OCI-LY3 (cell line): ENCODE results near the gene PRRC2C.
A peak's percentile ranks its signal among the peaks of the same experiment; 100 is the strongest.
"Not testable (repeated sequence)": the region's sequence is repeated elsewhere in the genome, so short reads cannot be mapped to it uniquely, and the experiment has no call there.

Experiments
- H2AFZ ChIP-seq: fragments of 200-600, 300-600 bp; shearing (Covaris generic); 2 replicates; pipeline ENCODE4 v1.6.0; 2014; ENCODE audit warnings: antibody characterized with exemption, low read depth, low read length
- H3K27ac ChIP-seq: fragments of 200-600, 300-600 bp; sonication (generic); 2 replicates; pipeline ENCODE4 v1.5.1; 2014; ENCODE audit warnings: mild to moderate bottlenecking, low read length, moderate library complexity, mixed read lengths
- H3K27me3 ChIP-seq: fragments of 200-600, 300-600 bp; sonication (generic); 2 replicates; pipeline ENCODE4 v1.6.1; 2014; ENCODE audit warnings: low read depth, low read length, mixed read lengths
- H3K36me3 ChIP-seq: fragments of 200-600, 300-600 bp; sonication (generic); replicated peaks from 2 replicates; pipeline ENCODE3; 2014; ENCODE audit warnings: low read depth, low read length, mixed read lengths
- H3K4me1 ChIP-seq: fragments of 300-600, 200-600 bp; sonication (generic); 2 replicates; pipeline ENCODE4 v1.6.1; 2014; ENCODE audit warnings: low read length, mixed read lengths
- H3K4me2 ChIP-seq: fragments of 200-600, 300-600 bp; sonication (generic); 2 replicates; pipeline ENCODE4 v1.6.1; 2014; ENCODE audit warnings: low read length, mixed read lengths
- H3K4me3 ChIP-seq: fragments of 300-600, 200-600 bp; sonication (generic); 2 replicates; pipeline ENCODE4 v1.5.1; 2014; ENCODE audit warnings: antibody characterized with exemption, mild to moderate bottlenecking, low read length, moderate library complexity
- H3K79me2 ChIP-seq: fragments of 300-600, 200-600 bp; shearing (Covaris generic); 2 replicates; pipeline ENCODE4 v1.6.1; 2014; ENCODE audit warnings: mild to moderate bottlenecking, low read length, mixed read lengths
- H3K9ac ChIP-seq: fragments of 300-600, 200-600 bp; shearing (Covaris generic); 2 replicates; pipeline ENCODE4 v1.6.0; 2014; ENCODE audit warnings: mild to moderate bottlenecking, low read length, moderate library complexity
- H3K9me3 ChIP-seq: fragments of 200-600, 300-600 bp; shearing (Covaris generic); 2 replicates; pipeline ENCODE4 v1.6.1; 2014; ENCODE audit warnings: low read length, mixed read lengths; ENCODE audit not compliant: insufficient read depth
- H4K20me1 ChIP-seq: fragments of 200-600, 300-600 bp; sonication (generic); 2 replicates; pipeline ENCODE4 v1.6.1; 2016; ENCODE audit warnings: low read length, mixed read lengths; ENCODE audit not compliant: insufficient read depth
- EZH2phosphoT487 ChIP-seq: fragments of 200-600 bp; shearing (Covaris generic); IDR thresholded peaks from 2 replicates; pipeline ENCODE4 v1.6.1; 2018; ENCODE audit warnings: antibody characterized with exemption, mixed run types, low read depth
- TF ChIP-seq, protein P1 (sequence below): fragments of 200-600, 300-600 bp; sonication (generic); IDR thresholded peaks from 2 replicates; pipeline ENCODE4 v1.5.1; 2014; ENCODE audit warnings: antibody characterized with exemption, low read length, low read depth

Gene PRRC2C

DNA sequence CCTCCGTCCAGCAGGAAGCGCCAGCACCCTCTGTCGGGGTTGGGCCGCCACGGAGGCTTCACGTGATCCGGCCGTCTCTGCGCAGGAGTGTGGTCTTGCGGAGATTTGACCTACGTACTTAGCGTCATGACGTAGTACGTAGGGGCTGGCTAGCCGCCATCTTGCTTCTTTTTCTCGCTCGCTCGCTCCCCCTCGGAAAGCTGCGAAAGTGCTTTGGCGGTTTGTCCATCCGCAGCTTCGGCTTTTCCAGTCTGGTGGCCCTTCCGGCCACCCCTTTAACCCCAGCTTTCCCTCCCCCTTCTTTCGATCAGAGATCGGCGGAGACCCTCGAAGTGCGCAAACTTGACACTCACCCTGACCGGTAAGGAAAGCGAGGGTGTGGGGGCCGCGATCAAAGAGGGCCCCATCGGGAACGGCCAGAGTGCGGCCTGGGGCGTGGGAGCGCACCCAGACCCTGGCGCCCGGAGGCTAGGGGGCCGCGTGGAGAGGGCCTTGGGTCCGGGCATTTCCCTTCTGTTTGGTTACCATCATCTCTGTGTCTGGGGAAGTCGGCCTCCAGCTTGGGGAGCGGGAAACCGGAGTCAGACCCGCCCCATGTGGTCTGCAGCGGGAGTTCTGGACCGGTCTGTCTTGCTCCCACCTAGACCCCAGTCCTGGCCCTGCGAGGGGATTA is at the start of gene PRRC2C:
PRRC2C (plus strand) TSS at position 156 of the 673 bp plus-strand sequence. CDS start 26,559 bp downstream, outside the sequence.
- TF ChIP-seq EZH2phosphoT487, result no peak
- TF ChIP-seq, protein P1, sequence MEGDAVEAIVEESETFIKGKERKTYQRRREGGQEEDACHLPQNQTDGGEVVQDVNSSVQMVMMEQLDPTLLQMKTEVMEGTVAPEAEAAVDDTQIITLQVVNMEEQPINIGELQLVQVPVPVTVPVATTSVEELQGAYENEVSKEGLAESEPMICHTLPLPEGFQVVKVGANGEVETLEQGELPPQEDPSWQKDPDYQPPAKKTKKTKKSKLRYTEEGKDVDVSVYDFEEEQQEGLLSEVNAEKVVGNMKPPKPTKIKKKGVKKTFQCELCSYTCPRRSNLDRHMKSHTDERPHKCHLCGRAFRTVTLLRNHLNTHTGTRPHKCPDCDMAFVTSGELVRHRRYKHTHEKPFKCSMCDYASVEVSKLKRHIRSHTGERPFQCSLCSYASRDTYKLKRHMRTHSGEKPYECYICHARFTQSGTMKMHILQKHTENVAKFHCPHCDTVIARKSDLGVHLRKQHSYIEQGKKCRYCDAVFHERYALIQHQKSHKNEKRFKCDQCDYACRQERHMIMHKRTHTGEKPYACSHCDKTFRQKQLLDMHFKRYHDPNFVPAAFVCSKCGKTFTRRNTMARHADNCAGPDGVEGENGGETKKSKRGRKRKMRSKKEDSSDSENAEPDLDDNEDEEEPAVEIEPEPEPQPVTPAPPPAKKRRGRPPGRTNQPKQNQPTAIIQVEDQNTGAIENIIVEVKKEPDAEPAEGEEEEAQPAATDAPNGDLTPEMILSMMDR, result peak; percentile 87; the same call in 1 of the 2 replicates
- peak within 1 kb of the TSS; percentile 87 for H3K4me3 ChIP-seq
- H3K27me3 ChIP-seq, result no peaks in the 10 kb centered on the region

DNA sequence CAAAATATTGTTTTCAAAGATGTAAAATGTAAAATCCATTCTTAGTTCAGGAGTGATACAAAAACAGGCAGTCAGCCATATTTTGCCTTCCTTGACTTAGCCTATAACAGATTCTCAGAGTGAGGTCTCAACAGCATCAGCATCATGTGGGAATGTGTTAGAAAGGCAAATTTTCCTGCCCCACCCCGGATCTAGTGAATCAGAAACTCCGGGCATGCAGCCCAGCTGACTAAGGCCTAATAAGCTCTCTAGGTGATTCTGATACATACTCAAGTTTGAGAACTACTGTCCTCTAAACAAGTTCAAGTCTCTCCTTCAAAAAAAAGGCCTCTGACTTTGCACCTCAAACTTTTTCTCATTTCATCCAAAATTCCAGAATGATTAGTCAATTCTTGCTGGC is 46.9 kb upstream of the PRRC2C start:
- Histone ChIP-seq H3K27me3 (no peaks in the 10 kb centered on the region), H4K20me1 (no peaks in the 10 kb centered on the region), H2AFZ (no peak overlapping the region), H3K79me2 (no peaks in the 10 kb centered on the region), H3K4me3 (no peak overlapping the region), H3K4me1 (no peaks in the 10 kb centered on the region), H3K36me3 (no peaks in the 10 kb centered on the region), H3K9ac (no peak overlapping the region), H3K9me3 (no peaks in the 10 kb centered on the region), H3K4me2 (no peak overlapping the region), H3K27ac (no peak overlapping the region)
- TF ChIP-seq EZH2phosphoT487, result no peak
- TF ChIP-seq, protein P1, result no peak

More for the DNA sequence above, at the start of gene PRRC2C:
- Histone ChIP-seq H3K4me2 (peak within 1 kb of the TSS; percentile 96), H3K79me2 (peaks cover 65% of the 10 kb centered on the region), H4K20me1 (peaks cover 45% of the 10 kb centered on the region), H3K27ac (peak within 1 kb of the TSS; percentile 89), H3K36me3 (peaks cover 30% of the 10 kb centered on the region), H3K9me3 (no peaks in the 10 kb centered on the region), H3K4me1 (peaks cover 37% of the 10 kb centered on the region), H2AFZ (peak within 1 kb of the TSS; percentile 99), H3K9ac (peak within 1 kb of the TSS; percentile 97)

DNA sequence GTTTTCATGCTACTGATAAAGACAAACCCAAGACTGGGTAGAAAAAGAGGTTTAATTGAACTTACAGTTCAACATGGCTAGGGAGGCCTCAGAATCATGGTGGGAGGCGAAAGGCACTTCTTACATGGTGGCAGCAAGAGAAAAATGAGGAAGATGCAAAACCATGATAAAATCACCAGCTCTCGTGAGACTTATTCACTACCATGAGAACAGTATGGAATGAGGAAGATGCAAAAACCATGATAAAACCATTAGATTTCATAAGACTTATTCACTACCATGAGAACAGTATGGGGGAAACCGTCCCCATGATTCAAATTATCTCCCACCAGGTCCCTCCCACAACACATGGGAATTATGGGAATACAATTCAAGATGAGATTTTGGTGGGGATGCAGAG is 45.1 kb upstream of the PRRC2C start:
- not testable (repeated sequence) for H3K4me1 ChIP-seq, H3K27ac ChIP-seq, H2AFZ ChIP-seq

DNA sequence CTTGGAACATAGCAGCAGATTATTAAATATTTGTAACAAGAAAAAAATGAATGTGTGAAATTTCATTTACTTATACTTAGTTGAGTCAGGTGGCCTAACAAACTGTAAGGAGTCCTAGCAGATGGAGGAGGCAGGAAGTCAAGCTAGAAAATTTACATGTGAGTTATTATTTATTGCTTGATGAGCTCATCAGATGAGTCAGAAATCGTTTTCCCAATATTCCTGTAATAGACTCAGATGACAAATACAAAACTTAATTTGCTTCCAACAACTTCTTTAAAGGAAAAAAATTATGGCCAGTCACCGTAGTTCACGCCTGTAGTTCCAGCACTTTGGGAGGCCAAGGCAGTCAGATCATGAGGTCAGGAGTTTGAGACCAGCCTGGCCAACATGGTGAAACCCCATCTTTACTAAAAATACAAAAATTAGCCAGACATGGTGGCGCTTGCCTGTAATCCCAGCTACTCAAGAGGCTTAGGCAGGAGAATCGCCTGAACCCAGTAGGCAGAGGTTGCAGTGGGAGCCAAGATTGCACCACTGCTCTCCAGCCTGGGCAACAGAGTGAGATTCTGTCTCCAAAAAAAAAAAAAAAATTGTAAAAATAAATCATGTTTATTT is 43.9 kb upstream of the PRRC2C start:
- H4K20me1 ChIP-seq, H3K36me3 ChIP-seq, H3K79me2 ChIP-seq, H3K27me3 ChIP-seq, H3K4me2 ChIP-seq, H2AFZ ChIP-seq, H3K9me3 ChIP-seq, H3K4me1 ChIP-seq, H3K9ac ChIP-seq, H3K27ac ChIP-seq, H3K4me3 ChIP-seq: not testable (repeated sequence)

More for the DNA sequence above, 45.1 kb upstream of the PRRC2C start:
- H4K20me1 ChIP-seq, H3K4me2 ChIP-seq, H3K4me3 ChIP-seq, H3K79me2 ChIP-seq, H3K9ac ChIP-seq, H3K27me3 ChIP-seq, H3K36me3 ChIP-seq, H3K9me3 ChIP-seq: not testable (repeated sequence)

DNA sequence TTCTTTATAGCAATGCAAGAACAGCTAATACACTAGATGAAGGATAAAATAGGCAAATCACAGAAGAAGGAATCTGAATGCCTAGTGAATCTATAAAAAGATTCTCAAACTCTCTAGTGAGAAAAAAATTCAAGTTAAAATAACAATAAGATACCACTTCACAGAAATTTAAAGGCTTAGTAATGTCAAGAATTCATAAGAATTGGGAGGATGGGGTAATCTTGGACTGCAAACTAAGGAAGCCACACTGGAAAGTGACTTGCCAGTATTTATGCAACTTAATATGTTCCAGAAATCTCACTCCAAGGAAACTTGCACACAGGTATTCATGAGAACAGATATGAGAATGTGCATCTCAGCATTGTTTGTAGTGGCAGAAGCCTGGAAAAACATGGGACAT is 38.9 kb upstream of the PRRC2C start:
- Histone ChIP-seq H3K4me3 (no peak overlapping the region), H3K27me3 (no peaks in the 10 kb centered on the region), H3K9me3 (no peaks in the 10 kb centered on the region), H3K4me1 (no peaks in the 10 kb centered on the region), H4K20me1 (no peaks in the 10 kb centered on the region), H3K9ac (no peak overlapping the region), H3K27ac (no peak overlapping the region), H2AFZ (no peak overlapping the region), H3K4me2 (no peak overlapping the region), H3K36me3 (no peaks in the 10 kb centered on the region), H3K79me2 (no peaks in the 10 kb centered on the region)
- TF ChIP-seq, protein P1, result no peak
- no peak for TF ChIP-seq EZH2phosphoT487
